GM10847 (cell line): ENCODE results near the gene NOVA1.

Experiments
- POLR2A ChIP-seq: IDR thresholded peaks from 2 replicates; pipeline ENCODE4 v1.6.1; 2011; ENCODE audit not compliant: insufficient read length; ENCODE audit errors: extremely low read depth

Gene NOVA1

GRCh38 chr14:26517771-26518170 is 80.1 kb downstream of the NOVA1 start:
- TF ChIP-seq POLR2A, result no peak

GRCh38 chr14:26500028-26500427 is 97.8 kb downstream of the NOVA1 start:
- no peak for TF ChIP-seq POLR2A

- TF ChIP-seq POLR2A, result no peak
These were observed 98.3 kb downstream of the NOVA1 start for GRCh38 chr14:26499546-26499945.

- TF ChIP-seq POLR2A, result no peak
These were observed 110.9 kb downstream of the NOVA1 start for GRCh38 chr14:26486922-26487321.

GRCh38 chr14:26484562-26484961 is 113.3 kb downstream of the NOVA1 start:
- no peak for TF ChIP-seq POLR2A

GRCh38 chr14:26478967-26479366 is 118.9 kb downstream of the NOVA1 start:
- TF ChIP-seq POLR2A, result no peak

- TF ChIP-seq POLR2A, result no peak
These were observed 131.0 kb downstream of the NOVA1 start for GRCh38 chr14:26466862-26467261.

GRCh38 chr14:26463136-26463535 is 134.7 kb downstream of the NOVA1 start:
- no peak for TF ChIP-seq POLR2A

GRCh38 chr14:26454105-26454504 is 143.7 kb downstream of the NOVA1 start:
- no peak for TF ChIP-seq POLR2A

GRCh38 chr14:26448181-26448855 is 149.5 kb downstream of the NOVA1 start:
- no peak for TF ChIP-seq POLR2A

- no peak for TF ChIP-seq POLR2A
These were observed 153.0 kb downstream of the NOVA1 start for GRCh38 chr14:26444822-26445221.

- no peak for TF ChIP-seq POLR2A
These were observed 154.2 kb downstream of the NOVA1 start for GRCh38 chr14:26443654-26444053.

- TF ChIP-seq POLR2A, result no peak
These were observed 168.6 kb downstream of the NOVA1 start for GRCh38 chr14:26429205-26429604.

GRCh38 chr14:26427097-26427496 is 170.7 kb downstream of the NOVA1 start:
- TF ChIP-seq POLR2A, result no peak

GRCh38 chr14:26424537-26424936 is 173.3 kb downstream of the NOVA1 start:
- TF ChIP-seq POLR2A, result no peak

- no peak for TF ChIP-seq POLR2A
These were observed 182.2 kb downstream of the NOVA1 start for GRCh38 chr14:26415618-26416123.

- TF ChIP-seq POLR2A, result no peak
These were observed 182.9 kb downstream of the NOVA1 start for GRCh38 chr14:26414926-26415325.
